ENCODE data around the gene ZYG11B.
"Not testable (repeated sequence)": the region's sequence is repeated elsewhere in the genome, so short reads cannot be mapped to it uniquely, and the experiment has no call there.

Gene ZYG11B

DNA sequence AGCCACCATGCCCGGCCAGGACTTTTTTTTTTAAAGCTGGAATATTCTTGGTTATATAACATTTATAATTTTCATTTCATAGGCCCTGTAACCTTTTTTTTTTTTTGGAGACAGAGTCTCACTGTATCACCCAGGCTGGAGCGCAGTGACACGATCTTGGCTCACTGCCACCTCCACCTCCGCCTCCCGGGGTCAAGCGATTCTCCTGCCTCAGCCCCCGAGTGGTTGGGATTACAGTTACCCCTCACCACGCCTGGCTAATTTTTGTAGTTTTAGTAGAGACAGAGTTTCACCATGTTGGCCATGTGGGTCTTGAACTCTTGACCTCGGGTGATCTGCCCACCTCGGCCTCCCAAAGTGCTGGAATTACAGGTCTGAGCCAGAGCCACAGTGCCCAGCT is 12.6 kb downstream of the ZYG11B start:
- Histone ChIP-seq H3K36me3 (ENCODE audit: control insufficient read depth in 2 of 2, insufficient read depth in 2 of 2, low read length in 2 of 2) (no peaks in the 10 kb centered on the region), H3K4me1 (ENCODE audit: control insufficient read depth, insufficient read depth, low read length) (peaks cover 7% of the 10 kb centered on the region), H3K9me3 (ENCODE audit: control insufficient read depth in 2 of 2, low read length in 2 of 2) (no peaks in the 10 kb centered on the region), H3K4me3 (ENCODE audit: low read length in 2 of 2) (no peak overlapping the region), H3K9ac (ENCODE audit: low read length in 2 of 2) (no peak overlapping the region), H3K27me3 (ENCODE audit: control insufficient read depth in 1 of 2, insufficient read depth in 2 of 2, low read length in 2 of 2) (no peaks in the 10 kb centered on the region), H3K27ac (ENCODE audit: low read length) (no peak overlapping the region)

DNA sequence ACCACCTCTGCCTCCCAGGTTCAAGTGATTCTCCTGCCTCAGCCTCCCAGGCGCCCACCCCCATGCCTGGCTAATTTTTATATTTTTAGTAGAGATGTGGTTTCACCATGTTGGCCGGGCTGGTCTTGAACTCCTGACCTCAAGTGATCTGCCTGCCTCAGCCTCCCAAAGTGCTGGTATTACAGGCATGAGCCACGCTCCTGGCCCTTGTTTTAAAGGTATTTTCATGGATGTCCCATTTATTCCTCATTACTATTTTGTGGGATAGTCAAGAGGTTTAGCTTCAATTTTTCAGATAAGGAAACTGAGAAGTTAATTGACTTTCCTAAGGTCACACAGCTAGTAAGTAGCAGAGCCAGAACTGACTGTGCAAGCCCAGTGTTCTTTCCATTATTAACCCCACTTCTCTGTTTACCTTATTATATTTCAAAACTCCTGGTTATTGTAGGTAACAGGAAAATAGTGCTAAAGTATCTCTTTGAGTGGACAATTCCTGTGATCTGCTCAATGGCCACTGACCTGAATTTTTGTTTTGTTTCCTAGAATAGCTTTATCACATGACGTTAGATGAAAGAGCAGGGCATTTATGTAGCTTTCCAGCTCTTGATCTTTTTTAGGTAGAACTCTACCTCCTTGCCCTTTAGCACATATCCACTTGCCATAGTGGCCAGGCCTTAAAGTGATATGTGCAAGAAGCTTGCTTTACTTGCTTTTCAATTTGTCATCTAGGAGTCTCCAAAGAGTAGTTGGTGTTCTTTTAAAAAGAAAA is 13.6 kb downstream of the ZYG11B start:
- Histone ChIP-seq H3K27me3 (ENCODE audit: control insufficient read depth in 1 of 2, insufficient read depth in 2 of 2, low read length in 2 of 2) (no peaks in the 10 kb centered on the region), H3K27ac (ENCODE audit: low read length) (no peak overlapping the region), H3K4me3 (ENCODE audit: low read length in 2 of 2) (no peak overlapping the region), H3K36me3 (ENCODE audit: control insufficient read depth in 2 of 2, insufficient read depth in 2 of 2, low read length in 2 of 2) (no peaks in the 10 kb centered on the region), H3K4me1 (ENCODE audit: control insufficient read depth, insufficient read depth, low read length) (peaks cover 7% of the 10 kb centered on the region), H3K9me3 (ENCODE audit: control insufficient read depth in 2 of 2, low read length in 2 of 2) (no peaks in the 10 kb centered on the region), H3K9ac (ENCODE audit: low read length in 2 of 2) (no peak overlapping the region)

DNA sequence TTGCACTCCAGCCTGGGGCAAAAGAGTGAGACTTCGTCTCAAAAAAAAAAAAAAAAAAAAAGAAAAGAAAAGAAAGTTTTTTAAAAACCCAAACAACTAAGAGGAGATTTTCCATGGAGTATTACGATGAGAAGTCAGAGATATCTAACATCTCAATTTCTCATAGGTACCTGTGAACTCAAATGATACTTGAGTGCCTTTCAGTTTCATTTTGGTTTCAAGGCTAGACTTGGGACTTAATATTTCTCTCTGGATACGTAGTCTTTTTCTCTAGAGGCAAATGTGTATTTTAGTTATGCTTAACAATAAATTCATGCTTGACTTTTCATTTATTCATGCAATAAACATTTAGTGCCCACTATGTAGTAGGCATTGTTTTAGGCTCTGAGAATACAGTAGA is 15.0 kb downstream of the ZYG11B start:
- Histone ChIP-seq H3K9ac (ENCODE audit: low read length in 2 of 2) (no peak overlapping the region), H3K4me1 (ENCODE audit: control insufficient read depth, insufficient read depth, low read length) (peaks cover 7% of the 10 kb centered on the region), H3K36me3 (ENCODE audit: control insufficient read depth in 2 of 2, insufficient read depth in 2 of 2, low read length in 2 of 2) (no peaks in the 10 kb centered on the region), H3K27me3 (ENCODE audit: control insufficient read depth in 1 of 2, insufficient read depth in 2 of 2, low read length in 2 of 2) (no peaks in the 10 kb centered on the region), H3K9me3 (ENCODE audit: control insufficient read depth in 2 of 2, low read length in 2 of 2) (no peaks in the 10 kb centered on the region), H3K27ac (ENCODE audit: low read length) (no peak overlapping the region), H3K4me3 (ENCODE audit: low read length in 2 of 2) (no peak overlapping the region)

DNA sequence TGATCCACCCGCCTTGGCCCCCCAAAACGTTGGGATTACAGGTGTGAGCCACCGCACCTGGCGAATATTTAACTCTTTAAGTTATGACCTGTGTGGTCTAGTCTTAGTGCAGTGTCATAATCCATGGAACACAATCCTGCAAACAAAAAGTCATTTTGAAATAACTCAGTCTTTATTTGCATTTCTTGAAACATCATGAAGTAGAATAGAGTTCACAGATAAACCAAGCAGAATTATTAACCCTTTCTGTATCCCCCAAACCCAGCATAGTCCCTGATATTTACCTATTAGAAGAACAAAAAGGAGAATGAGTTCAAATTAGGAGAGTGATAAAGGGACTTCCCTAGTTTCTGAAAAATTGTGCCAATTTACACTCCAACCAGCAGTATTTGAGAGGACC is 19.9 kb downstream of the ZYG11B start:
- Histone ChIP-seq H3K36me3 (ENCODE audit: control insufficient read depth in 2 of 2, insufficient read depth in 2 of 2, low read length in 2 of 2) (no peaks in the 10 kb centered on the region), H3K4me3 (ENCODE audit: low read length in 2 of 2) (no peak overlapping the region), H3K4me1 (ENCODE audit: control insufficient read depth, insufficient read depth, low read length) (no peaks in the 10 kb centered on the region), H3K27ac (ENCODE audit: low read length) (no peak overlapping the region), H3K9ac (ENCODE audit: low read length in 2 of 2) (no peak overlapping the region), H3K9me3 (ENCODE audit: control insufficient read depth in 2 of 2, low read length in 2 of 2) (no peaks in the 10 kb centered on the region), H3K27me3 (ENCODE audit: control insufficient read depth in 1 of 2, insufficient read depth in 2 of 2, low read length in 2 of 2) (no peaks in the 10 kb centered on the region)

DNA sequence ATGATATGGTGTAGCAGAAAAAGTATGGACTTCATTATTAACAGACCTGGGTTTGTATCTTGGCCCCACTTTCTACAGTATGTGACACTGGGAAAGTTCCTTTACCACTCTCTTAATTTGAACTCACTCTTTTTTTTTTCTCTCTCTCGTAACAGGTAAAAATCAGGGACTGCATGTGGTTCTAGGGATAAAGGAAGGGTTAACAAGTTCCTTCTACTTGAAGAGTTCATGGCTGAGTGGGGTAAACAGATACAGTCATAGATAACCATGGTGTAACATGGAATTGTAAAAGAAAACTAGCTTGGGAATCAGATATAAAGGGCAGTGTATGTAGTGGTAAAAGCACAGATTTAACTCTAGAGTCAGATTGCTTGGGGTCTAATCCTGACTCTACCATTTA is 21.2 kb downstream of the ZYG11B start:
- Histone ChIP-seq H3K9me3 (ENCODE audit: control insufficient read depth in 2 of 2, low read length in 2 of 2) (no peaks in the 10 kb centered on the region), H3K27ac (ENCODE audit: low read length) (no peak overlapping the region), H3K27me3 (ENCODE audit: control insufficient read depth in 1 of 2, insufficient read depth in 2 of 2, low read length in 2 of 2) (no peaks in the 10 kb centered on the region), H3K4me1 (ENCODE audit: control insufficient read depth, insufficient read depth, low read length) (peaks cover 10% of the 10 kb centered on the region), H3K36me3 (ENCODE audit: control insufficient read depth in 2 of 2, insufficient read depth in 2 of 2, low read length in 2 of 2) (no peaks in the 10 kb centered on the region), H3K9ac (ENCODE audit: low read length in 2 of 2) (no peak overlapping the region), H3K4me3 (ENCODE audit: low read length in 2 of 2) (no peak overlapping the region)

DNA sequence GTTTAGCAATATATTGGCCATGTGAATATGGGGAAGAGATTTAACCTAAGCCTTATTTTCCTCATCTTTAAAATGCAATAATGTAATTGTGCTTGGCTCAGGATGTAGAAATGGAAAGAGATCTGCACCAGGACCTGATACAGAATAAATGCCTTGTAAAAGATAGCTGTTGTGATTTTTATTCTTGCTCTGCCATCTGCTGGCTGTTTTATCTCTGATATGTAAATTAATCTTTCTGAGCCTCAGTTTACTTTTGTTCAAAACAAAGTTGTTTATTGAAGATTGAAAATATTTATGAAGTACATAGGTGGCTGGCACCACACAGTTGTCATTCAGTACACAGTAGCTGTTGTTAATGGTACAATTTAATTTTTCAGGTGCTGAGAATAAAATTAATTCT is 21.9 kb downstream of the ZYG11B start:
- H3K27me3 ChIP-seq (ENCODE audit: control insufficient read depth in 1 of 2, insufficient read depth in 2 of 2, low read length in 2 of 2): no peaks in the 10 kb centered on the region
- no peaks in the 10 kb centered on the region for H3K36me3 ChIP-seq (ENCODE audit: control insufficient read depth in 2 of 2, insufficient read depth in 2 of 2, low read length in 2 of 2)
- no peaks in the 10 kb centered on the region for H3K9me3 ChIP-seq (ENCODE audit: control insufficient read depth in 2 of 2, low read length in 2 of 2)
- no peak overlapping the region for H3K9ac ChIP-seq (ENCODE audit: low read length in 2 of 2)
- peaks cover 11% of the 10 kb centered on the region for H3K4me1 ChIP-seq (ENCODE audit: control insufficient read depth, insufficient read depth, low read length)
- H3K4me3 ChIP-seq (ENCODE audit: low read length in 2 of 2): no peak overlapping the region
- no peak overlapping the region for H3K27ac ChIP-seq (ENCODE audit: low read length)

DNA sequence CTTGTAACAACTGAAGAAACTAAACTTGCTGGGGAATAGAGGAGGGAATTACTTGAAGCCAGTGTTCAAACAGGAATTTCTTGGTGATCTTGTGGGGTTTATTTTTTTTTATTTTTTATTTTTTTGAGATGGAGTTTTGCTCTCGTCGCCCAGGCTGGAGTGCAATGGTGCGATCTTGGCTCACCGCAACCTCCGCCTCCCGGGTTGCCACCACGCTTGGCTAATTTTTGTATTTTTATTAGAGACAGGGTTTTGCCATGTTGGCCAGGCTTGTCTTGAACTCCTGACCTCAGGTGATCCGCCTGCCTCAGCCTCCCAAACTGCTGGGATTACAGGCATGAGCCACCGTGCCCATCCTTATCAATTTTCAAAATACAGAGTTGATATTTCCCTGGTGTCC is 23.2 kb downstream of the ZYG11B start:
- H3K4me3 ChIP-seq (ENCODE audit: low read length in 2 of 2); H3K9me3 ChIP-seq (ENCODE audit: control insufficient read depth in 2 of 2, low read length in 2 of 2); H3K27me3 ChIP-seq (ENCODE audit: control insufficient read depth in 1 of 2, insufficient read depth in 2 of 2, low read length in 2 of 2); H3K27ac ChIP-seq (ENCODE audit: low read length); H3K9ac ChIP-seq (ENCODE audit: low read length in 2 of 2); H3K36me3 ChIP-seq (ENCODE audit: control insufficient read depth in 2 of 2, insufficient read depth in 2 of 2, low read length in 2 of 2): not testable (repeated sequence)
- H3K4me1 ChIP-seq (ENCODE audit: control insufficient read depth, insufficient read depth, low read length): peaks cover 11% of the 10 kb centered on the region

DNA sequence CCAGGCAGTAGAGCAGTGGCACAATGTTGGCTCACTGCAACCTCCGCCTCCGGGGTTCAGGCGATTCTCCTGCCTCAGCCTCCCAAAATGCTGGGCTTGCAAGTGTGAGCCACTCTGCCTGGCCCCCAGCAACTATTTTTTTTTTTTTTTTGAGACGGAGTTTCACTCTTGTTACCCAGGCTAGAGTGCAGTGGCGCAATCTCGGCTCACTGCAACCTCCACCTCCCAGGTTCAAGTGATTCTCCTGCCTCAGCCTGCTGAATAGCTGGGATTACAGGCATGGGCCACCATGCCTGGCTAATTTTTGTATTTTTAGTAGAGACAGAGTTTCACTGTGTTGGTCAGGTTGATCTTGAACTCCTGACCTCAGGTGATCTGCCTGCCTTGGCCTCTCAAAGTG is 23.9 kb downstream of the ZYG11B start:
- H3K9me3 ChIP-seq (ENCODE audit: control insufficient read depth in 2 of 2, low read length in 2 of 2); H3K27me3 ChIP-seq (ENCODE audit: control insufficient read depth in 1 of 2, insufficient read depth in 2 of 2, low read length in 2 of 2); H3K4me3 ChIP-seq (ENCODE audit: low read length in 2 of 2); H3K9ac ChIP-seq (ENCODE audit: low read length in 2 of 2); H3K36me3 ChIP-seq (ENCODE audit: control insufficient read depth in 2 of 2, insufficient read depth in 2 of 2, low read length in 2 of 2); H3K27ac ChIP-seq (ENCODE audit: low read length): not testable (repeated sequence)
- peaks cover 11% of the 10 kb centered on the region for H3K4me1 ChIP-seq (ENCODE audit: control insufficient read depth, insufficient read depth, low read length)

DNA sequence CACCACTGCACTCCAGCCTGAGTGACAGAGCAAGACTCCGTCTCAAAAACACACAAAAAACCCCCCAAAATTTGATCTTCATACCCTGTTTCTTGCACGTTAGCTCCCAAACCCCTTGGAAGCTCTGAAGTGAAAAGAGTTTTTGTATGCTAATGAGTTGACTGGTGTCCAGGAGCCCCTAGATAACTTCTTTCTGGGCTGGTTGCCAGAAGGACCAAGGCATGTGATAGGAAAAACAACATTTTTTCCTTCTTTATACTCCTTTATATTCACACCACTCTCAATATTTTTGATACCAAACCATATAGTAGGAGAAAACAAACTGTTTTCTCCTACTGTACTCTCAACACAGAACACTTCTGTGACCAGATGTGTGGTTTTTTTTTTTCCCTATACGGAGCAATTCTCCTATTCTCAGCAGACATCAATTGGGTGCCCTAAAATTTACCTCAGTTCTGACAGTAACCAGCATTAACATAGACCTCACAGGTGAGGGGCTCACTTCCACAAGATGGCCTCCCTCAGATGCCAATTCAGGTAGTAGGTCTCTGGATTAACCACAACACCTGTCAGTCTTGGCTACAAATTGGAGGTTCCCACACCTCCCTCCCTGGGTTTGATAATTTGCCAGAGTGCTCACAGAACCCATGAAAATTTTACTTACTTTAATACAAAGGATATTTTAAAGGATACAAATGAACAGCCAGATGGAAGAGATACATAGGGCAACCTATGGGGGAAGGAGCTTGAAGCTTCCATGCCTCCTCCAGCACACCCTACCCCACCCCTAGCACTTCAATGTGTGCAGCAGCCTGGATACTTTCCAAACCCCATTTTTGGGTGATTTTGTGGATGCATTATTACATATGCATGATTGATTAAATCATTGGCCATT is 25.6 kb downstream of the ZYG11B start:
- Histone ChIP-seq H3K36me3 (ENCODE audit: control insufficient read depth in 2 of 2, insufficient read depth in 2 of 2, low read length in 2 of 2) (peaks cover 0 to 2% of the 10 kb centered on the region in 2 donors), H3K4me1 (ENCODE audit: control insufficient read depth, insufficient read depth, low read length) (peaks cover 11% of the 10 kb centered on the region), H3K9me3 (ENCODE audit: control insufficient read depth in 2 of 2, low read length in 2 of 2) (no peaks in the 10 kb centered on the region), H3K9ac (ENCODE audit: low read length in 2 of 2) (no peak overlapping the region), H3K27me3 (ENCODE audit: control insufficient read depth in 1 of 2, insufficient read depth in 2 of 2, low read length in 2 of 2) (no peaks in the 10 kb centered on the region), H3K4me3 (ENCODE audit: low read length in 2 of 2) (no peak overlapping the region), H3K27ac (ENCODE audit: low read length) (no peak overlapping the region)

DNA sequence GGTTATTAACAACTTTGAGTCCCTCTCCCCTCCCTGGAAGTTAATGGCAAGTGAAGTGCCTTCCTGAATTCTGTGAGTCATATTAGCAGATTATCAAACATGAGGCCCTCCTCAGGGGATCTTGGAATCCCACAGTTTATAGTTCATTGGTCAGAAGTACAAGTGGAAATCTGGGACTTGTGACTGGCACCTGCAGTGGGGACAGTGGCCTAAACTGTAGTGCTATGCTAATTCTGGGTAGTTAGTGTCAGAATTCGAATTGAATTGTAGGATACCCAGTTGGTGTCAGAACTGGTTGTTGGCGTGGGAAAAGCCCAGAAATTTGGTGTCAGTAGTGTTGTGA is 26.2 kb downstream of the ZYG11B start:
- Histone ChIP-seq H3K27ac (ENCODE audit: low read length) (no peak overlapping the region), H3K4me3 (ENCODE audit: low read length in 2 of 2) (no peak overlapping the region), H3K4me1 (ENCODE audit: control insufficient read depth, insufficient read depth, low read length) (peaks cover 11% of the 10 kb centered on the region), H3K9me3 (ENCODE audit: control insufficient read depth in 2 of 2, low read length in 2 of 2) (no peaks in the 10 kb centered on the region), H3K36me3 (ENCODE audit: control insufficient read depth in 2 of 2, insufficient read depth in 2 of 2, low read length in 2 of 2) (peaks cover 2% of the 10 kb centered on the region in 2 donors), H3K9ac (ENCODE audit: low read length in 2 of 2) (no peak overlapping the region), H3K27me3 (ENCODE audit: control insufficient read depth in 1 of 2, insufficient read depth in 2 of 2, low read length in 2 of 2) (no peaks in the 10 kb centered on the region)

DNA sequence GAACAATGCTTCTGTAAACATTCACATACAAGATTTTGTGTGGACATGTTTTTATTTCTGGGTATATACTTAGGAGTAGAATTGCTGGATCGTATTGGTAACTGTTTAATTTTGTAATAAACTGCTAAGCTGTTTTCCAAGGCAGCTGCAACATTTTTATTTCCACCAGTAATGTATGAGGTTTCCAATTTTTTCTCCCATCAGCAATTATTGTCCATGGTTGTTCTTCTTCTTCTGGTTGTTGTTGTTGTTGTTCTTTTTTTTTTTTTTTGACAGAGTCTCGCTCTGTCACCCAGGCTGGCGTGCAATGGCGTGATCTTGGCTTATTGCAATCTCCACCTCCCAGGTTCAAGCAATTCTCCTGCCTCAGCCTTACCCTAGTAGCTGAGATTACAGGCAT is 26.9 kb downstream of the ZYG11B start:
- Histone ChIP-seq H3K9ac (ENCODE audit: low read length in 2 of 2) (no peak overlapping the region), H3K9me3 (ENCODE audit: control insufficient read depth in 2 of 2, low read length in 2 of 2) (no peaks in the 10 kb centered on the region), H3K27ac (ENCODE audit: low read length) (no peak overlapping the region), H3K36me3 (ENCODE audit: control insufficient read depth in 2 of 2, insufficient read depth in 2 of 2, low read length in 2 of 2) (peaks cover 3 to 4% of the 10 kb centered on the region in 2 donors), H3K27me3 (ENCODE audit: control insufficient read depth in 1 of 2, insufficient read depth in 2 of 2, low read length in 2 of 2) (no peaks in the 10 kb centered on the region), H3K4me1 (ENCODE audit: control insufficient read depth, insufficient read depth, low read length) (peaks cover 11% of the 10 kb centered on the region), H3K4me3 (ENCODE audit: low read length in 2 of 2) (no peak overlapping the region)
